GM19467 (cell line): ENCODE results near the gene ADH5.
"Not testable (repeated sequence)": the region's sequence is repeated elsewhere in the genome, so short reads cannot be mapped to it uniquely, and the experiment has no call there.

ENCODE experiments used
- ATAC-seq: cut with Tn5 transposase; IDR thresholded peaks from one replicate; pipeline ENCODE4 v1.9.1; 2021; ENCODE audit warnings: mild to moderate bottlenecking, moderate library complexity; ENCODE audit not compliant: unreplicated experiment

Gene ADH5

GRCh38 chr4:99038213-99038612 lies 50.4 kb downstream of the ADH5 start:
- no peak for ATAC-seq

GRCh38 chr4:99033956-99034355 lies 54.6 kb downstream of the ADH5 start:
- ATAC-seq = no peak

GRCh38 chr4:99029852-99030251 lies 58.7 kb downstream of the ADH5 start:
- no peak for ATAC-seq

GRCh38 chr4:99029018-99029735 lies 59.4 kb downstream of the ADH5 start:
- ATAC-seq = no peak

GRCh38 chr4:99028187-99028586 lies 60.4 kb downstream of the ADH5 start:
- ATAC-seq = no peak

GRCh38 chr4:99027304-99027703 lies 61.3 kb downstream of the ADH5 start:
- ATAC-seq = no peak

- ATAC-seq = no peak
Observed at GRCh38 chr4:99025506-99025905, 63.1 kb downstream of the ADH5 start.

- no peak for ATAC-seq
Observed at GRCh38 chr4:99024481-99025275, 63.9 kb downstream of the ADH5 start.

- not testable (repeated sequence) for ATAC-seq
Observed at GRCh38 chr4:99023800-99024251, 64.8 kb downstream of the ADH5 start.

- no peak for ATAC-seq
Observed at GRCh38 chr4:99022566-99022965, 66.0 kb downstream of the ADH5 start.

GRCh38 chr4:99021386-99021785 lies 67.2 kb downstream of the ADH5 start:
- ATAC-seq = no peak
